Measurements from ENCODE around the gene PARD3.
A peak's percentile ranks its signal among the peaks of the same experiment; 100 is the strongest.

Gene PARD3

DNA sequence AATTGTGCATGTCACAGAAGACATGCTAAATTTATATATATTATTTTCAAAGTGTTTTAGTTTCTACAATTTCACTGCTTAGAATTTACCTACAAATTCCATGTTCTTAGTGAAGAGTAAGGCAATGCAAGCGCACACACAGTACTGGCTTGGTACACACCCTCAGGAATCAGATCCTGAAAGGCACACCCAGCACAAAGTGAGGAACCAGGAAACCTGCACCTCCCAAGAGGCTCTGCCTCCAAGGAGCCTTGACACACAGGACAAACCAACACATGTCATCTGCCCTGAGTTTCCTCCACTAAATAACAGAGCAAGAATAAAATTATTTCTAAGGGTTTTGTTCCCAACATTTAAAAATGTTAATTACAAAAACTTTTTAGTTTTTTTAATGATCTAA is 156.2 kb downstream of the PARD3 start:
- no peak overlapping the region for H3K4me3 ChIP-seq (ENCODE audit: low read depth, low read length)
- DNase-seq (ENCODE audit: low read depth): no peak
- TF ChIP-seq, protein P1, sequence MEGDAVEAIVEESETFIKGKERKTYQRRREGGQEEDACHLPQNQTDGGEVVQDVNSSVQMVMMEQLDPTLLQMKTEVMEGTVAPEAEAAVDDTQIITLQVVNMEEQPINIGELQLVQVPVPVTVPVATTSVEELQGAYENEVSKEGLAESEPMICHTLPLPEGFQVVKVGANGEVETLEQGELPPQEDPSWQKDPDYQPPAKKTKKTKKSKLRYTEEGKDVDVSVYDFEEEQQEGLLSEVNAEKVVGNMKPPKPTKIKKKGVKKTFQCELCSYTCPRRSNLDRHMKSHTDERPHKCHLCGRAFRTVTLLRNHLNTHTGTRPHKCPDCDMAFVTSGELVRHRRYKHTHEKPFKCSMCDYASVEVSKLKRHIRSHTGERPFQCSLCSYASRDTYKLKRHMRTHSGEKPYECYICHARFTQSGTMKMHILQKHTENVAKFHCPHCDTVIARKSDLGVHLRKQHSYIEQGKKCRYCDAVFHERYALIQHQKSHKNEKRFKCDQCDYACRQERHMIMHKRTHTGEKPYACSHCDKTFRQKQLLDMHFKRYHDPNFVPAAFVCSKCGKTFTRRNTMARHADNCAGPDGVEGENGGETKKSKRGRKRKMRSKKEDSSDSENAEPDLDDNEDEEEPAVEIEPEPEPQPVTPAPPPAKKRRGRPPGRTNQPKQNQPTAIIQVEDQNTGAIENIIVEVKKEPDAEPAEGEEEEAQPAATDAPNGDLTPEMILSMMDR (IDR thresholded peaks at IDR 0.05; ENCODE audit: insufficient read depth, low read depth, low read length, missing control alignments): no peak

DNA sequence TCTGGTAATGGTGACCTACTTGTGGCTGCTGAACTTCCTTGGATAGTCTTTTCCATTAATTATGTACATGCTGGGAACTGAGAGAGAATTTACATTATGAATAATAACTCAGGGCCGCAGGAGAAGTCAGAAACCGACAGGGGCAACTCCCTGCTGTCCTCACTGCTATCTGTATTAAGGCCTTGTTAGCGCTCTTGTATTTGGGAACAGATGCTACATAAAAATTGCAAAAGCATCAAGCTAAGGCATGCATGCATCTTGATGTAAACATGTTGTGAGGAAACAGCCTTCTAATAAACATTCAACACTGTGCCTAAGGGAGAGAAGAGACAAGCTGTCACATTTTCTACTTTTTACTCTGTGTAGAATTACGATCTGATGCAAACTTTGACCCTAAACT is 158.4 kb downstream of the PARD3 start:
- no peak for DNase-seq (ENCODE audit: low read depth)
- H3K4me3 ChIP-seq (ENCODE audit: low read depth, low read length): no peak overlapping the region
- TF ChIP-seq, protein P1 (IDR thresholded peaks at IDR 0.05; ENCODE audit: insufficient read depth, low read depth, low read length, missing control alignments): no peak

DNA sequence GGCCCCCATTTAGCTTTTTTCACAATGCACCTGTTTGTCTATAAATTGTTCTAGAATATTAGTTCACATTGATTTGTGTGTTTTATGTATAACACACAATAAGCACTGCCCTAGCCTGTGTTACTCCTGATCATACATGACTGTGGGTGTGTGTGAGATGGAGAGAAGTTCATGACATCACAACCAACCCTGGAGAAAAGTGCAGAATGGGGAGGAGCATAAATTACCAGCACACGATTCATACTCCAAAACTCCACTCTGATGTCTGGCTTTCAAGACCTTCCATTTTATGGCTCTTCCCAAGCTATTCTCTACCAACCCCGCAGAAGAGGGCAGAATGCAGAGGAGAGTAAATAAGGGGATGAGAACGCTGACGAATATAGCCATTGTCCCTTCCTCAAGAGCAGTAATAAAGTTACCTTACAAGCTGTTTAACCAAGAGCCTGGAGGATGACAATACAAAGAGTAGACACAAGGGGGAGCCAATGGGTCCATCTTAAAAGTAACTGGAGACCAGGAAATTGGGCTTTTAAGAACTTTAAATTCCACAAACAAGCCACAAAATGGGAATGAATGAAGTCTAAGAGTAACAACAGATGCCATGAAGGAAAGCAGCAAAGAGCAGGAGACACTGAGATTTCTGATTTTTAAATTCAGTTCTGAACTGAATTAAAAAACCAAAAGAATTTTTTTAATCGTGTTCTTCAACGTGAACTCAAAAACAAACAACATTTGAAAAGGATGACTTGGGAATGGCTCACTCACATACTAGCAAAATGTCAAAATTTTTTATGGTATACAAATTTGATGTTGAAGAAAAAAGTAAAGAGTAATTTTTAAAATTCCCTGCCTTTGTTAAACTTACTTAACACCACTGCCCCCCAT is 159.6 kb downstream of the PARD3 start:
- TF ChIP-seq, protein P1 (IDR thresholded peaks at IDR 0.05; ENCODE audit: insufficient read depth, low read depth, low read length, missing control alignments): peak; percentile 67
- peak; percentile 66 for DNase-seq (ENCODE audit: low read depth)
- H3K4me3 ChIP-seq (ENCODE audit: low read depth, low read length): no peak overlapping the region

DNA sequence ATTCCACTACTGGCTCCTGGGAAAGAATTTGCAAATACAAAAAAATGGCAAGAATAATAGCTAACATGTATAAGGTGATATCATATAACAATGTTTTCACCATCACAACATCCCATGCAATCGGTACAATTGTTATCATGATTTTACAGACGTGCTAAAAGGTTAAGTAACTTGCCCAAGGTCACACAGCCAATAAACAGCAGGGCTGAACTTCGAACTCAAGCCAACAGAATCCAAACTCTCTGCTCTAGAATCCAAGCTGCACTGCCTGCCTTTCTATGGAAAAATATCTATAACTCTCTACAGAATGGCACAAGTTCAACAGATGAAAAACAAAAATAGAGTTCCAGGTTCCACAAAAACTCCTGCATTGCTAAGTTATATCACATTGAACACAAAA is 160.9 kb downstream of the PARD3 start:
- no peak overlapping the region for H3K4me3 ChIP-seq (ENCODE audit: low read depth, low read length)
- DNase-seq (ENCODE audit: low read depth): no peak
- TF ChIP-seq, protein P1 (IDR thresholded peaks at IDR 0.05; ENCODE audit: insufficient read depth, low read depth, low read length, missing control alignments): no peak

DNA sequence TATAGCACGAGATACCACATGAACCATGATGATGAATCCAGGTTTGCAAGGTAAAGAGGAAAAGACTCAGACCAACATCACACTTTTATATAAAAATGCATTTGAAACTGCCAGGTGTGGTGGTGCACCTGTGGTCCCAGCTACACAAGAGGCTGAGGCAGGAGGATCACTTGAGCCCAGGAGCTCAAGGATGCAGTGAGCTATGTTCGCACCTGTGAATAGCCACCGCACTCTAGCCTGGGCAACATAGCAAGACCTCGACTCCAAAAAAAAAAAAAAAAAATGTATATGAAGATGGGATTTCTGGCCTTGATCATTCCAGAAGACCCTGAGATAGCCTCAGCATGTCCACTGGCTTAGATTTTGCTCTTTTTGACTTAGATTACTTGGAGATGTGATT is 161.6 kb downstream of the PARD3 start:
- H3K4me3 ChIP-seq (ENCODE audit: low read depth, low read length): no peak overlapping the region
- TF ChIP-seq, protein P1 (IDR thresholded peaks at IDR 0.05; ENCODE audit: insufficient read depth, low read depth, low read length, missing control alignments): no peak
- DNase-seq (ENCODE audit: low read depth): no peak

DNA sequence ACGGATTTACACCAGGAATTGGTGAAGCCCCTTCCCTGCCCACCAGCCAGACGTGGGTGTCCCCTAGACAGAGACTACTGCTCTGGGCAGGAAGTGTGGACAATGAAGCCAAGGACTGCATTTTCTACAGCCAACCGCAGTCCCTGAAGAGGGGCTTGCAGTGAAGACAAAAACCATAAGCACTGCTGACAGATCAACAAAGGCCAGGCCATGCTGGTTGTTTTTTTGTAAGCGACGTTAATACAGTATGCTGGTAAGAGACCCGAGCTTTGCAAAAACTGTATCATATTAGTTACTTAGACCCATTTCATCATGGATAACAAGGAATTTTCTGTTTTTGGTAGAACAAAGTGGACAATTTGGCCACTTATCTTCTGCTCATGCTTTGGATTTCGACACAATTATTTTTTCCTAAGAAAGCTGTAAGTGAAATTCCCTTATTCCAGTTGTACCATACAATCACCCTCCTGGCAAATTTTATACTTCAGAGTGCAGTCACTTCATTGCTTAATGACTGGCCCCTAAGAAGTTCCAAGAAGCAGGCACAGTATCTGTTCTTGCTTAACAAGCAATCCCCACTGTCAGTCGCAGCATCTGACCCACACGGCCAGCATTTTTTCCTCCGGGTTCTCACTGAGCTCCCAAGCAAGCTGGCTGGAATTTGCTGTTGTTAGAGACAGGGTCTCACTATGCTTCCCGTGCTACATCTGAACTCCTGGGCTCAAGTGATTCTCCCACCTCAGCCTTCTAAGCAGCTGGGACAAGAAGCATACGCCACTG is 163.5 kb downstream of the PARD3 start:
- H3K4me3 ChIP-seq (ENCODE audit: low read depth, low read length): no peak overlapping the region
- DNase-seq (ENCODE audit: low read depth): no peak
- TF ChIP-seq, protein P1 (IDR thresholded peaks at IDR 0.05; ENCODE audit: insufficient read depth, low read depth, low read length, missing control alignments): no peak
